ENCODE measurements around the gene CCDC61.

The CCDC61 gene

DNA sequence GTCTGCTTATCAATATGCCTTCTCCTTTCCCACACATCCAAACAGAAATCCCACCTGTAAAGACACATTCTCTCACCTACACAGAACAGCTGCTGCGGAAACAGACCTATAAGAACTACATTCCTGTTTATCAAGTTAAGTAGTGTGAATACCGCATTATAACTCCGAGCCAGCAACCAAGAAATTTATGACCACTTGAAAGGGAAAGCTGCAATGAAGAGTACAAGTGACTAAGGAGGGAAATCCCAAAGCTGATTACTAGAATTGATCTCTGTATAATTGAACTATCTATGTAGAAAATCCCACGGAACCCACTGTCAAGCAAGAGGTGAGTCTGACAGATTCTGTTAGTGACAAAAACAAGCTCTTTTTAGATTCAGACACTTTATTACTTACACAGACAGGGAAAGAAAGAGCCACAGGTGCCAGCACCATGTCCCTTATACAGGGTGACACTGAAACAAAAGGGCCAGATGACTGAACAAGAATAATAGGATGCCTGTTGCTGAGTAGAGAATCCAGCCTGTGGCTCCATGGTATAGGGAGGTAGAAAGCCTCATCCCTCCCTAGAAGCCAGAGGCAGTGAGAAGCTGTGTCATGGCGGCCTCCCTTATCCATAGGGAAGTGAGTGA is 47.1 kb downstream of the CCDC61 start:
- DNase-seq = no peak

DNA sequence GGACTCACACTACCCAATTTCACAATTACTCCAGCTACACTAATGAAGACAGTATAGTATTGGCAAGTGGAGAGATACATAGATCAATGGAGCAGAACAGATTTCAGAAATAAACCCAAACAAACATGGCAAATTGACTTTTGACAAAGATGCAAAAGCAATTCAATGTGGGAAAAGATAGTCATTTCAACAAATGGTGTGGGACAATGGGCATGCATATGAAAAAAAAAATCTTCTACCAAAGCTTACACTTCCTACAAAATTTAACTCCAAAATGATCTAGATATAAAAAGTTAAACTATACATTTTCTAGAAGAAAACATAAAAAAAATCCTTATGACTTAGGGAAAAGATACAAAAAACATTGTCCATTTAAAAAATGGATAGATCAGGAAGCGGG is 48.3 kb downstream of the CCDC61 start:
- no peak for DNase-seq

GRCh38 chr19:46049597-46049996 is 54.3 kb downstream of the CCDC61 start:
- no peak for DNase-seq

DNA sequence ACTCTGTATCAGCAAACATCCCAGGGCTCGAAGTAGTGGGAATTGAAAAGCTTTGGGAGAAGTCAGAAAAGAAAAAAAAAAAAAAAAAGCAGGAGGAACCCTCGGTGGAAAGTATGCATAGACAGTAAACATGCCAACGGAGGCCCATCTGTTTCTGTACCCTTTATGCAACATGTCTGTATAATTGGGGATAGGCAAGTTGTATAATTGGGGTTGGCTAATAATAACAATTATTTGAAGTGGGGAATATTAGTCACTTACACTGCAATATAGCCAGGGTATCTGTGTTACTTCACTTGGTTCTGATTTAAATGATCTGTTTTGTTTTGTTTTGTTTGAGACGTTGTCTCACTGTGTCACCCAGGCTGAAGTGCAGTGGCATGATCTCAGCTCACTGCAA is 57.6 kb downstream of the CCDC61 start:
- DNase-seq = no peak

DNA sequence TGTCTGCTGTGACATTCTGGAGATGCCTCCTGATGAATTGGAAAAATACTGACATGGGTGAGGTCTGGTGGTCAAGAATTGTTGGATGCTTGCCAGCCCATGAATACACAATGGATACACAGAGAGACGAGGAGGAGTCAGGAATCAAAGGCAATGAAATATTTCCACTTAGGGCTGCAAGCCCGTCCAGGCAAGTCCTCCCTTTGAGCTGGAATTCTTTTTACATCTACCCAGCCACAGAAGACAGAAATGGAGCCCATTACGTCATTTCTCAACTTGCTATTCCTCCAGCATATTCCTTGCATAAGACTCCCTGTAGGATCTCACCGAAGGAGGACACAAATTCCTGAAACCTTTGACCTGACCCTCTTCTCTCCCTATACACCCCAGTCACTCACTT is 61.3 kb downstream of the CCDC61 start:
- DNase-seq = no peak

DNA sequence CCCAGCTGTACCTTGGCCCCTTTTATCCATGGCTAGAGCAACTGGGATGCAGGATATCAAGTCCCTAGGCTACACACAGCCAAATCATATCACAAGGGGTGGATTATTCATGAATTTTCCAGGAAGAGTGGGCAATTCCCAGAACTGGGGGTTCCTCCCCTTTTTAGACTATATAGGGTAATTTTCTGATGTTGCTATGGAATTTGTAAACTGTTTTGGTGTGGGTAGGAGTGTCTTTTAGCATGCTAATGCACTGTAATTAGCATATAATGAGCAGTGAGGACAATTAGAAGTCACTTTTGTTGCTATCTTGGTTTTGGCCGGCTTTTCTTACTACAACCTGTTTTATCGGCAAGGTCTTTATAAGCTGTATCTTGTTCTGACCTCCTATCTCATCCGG is 63.5 kb downstream of the CCDC61 start:
- DNase-seq = no peak

- no peak for DNase-seq
Observed at GRCh38 chr19:46060012-46060411, 64.7 kb downstream of the CCDC61 start.

DNA sequence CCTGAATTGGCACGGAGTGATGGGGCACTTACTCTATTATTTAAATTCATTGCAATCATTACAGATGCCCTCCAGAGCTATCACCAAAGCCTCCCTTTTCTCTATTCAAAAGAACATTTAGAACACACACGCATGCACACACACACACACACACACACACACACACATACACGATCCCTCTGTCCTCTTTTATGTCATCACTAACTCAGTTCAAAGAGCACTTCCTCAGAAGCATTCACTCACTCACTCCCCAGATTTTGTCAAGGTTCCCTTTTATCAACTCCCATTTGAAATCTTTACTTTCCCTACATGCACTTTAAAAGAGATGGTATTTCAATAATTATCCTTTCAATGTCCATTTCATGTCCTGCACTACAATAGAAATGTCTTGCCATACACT is 67.9 kb downstream of the CCDC61 start:
- DNase-seq = no peak

DNA sequence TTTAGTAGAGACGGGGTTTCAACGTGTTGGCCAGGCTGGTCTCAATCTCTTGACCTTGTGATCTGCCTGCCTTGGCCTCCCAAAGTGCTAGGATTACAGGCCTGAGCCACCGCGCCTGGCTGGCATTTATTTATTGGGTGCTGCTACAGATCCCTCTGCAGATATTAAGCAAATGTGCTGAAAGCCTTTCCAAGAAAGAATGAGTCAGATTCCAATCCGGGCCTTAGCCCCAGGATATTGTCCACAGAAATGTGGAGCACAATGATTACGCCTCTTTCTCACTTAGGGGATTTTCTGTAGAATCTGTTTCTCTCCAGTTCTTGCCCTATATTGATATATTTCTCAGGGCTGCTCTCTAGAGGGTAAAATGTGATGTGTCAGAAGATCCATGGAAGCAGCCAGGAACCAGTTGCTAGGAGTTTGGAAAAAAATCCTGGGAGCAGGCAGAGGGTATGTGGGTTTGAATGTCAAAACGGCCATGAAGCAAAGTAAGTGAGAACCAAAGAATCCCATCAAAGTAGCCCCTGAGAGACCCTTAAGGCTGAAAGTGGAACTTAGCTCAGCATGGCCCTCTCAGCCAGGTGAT is 70.3 kb downstream of the CCDC61 start:
- no peak for DNase-seq

DNA sequence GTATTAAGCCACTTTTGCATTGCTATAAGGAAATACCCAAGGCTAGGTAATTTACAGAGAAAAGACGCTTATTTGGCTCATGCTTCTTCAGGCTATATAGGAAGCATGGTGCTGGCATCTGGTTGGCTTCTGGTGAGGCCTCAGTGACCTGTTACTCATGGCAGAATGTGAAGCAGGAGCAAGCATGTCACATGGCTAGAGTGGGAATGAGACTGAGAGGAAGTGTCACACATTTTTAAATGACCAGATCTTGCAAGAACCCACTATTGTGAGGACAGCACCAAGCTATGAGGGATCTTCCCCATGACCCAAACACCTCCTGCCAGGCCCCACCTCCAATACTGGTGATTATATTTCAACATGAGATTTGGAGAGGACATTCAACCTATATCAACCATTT is 71.2 kb downstream of the CCDC61 start:
- DNase-seq = no peak

- DNase-seq = no peak
Observed at GRCh38 chr19:46067691-46068090, 72.4 kb downstream of the CCDC61 start.
